ENCODE data around the gene CABLES2. TPM values are rescaled to one million over a fixed set of nuclear protein-coding genes. Genes with fewer than 3 reads are reported as not detected.

The CABLES2 gene
- total RNA-seq, 4 donors from 2014 or later, result 2.0 to 6.9 (median 4.1) TPM

DNA sequence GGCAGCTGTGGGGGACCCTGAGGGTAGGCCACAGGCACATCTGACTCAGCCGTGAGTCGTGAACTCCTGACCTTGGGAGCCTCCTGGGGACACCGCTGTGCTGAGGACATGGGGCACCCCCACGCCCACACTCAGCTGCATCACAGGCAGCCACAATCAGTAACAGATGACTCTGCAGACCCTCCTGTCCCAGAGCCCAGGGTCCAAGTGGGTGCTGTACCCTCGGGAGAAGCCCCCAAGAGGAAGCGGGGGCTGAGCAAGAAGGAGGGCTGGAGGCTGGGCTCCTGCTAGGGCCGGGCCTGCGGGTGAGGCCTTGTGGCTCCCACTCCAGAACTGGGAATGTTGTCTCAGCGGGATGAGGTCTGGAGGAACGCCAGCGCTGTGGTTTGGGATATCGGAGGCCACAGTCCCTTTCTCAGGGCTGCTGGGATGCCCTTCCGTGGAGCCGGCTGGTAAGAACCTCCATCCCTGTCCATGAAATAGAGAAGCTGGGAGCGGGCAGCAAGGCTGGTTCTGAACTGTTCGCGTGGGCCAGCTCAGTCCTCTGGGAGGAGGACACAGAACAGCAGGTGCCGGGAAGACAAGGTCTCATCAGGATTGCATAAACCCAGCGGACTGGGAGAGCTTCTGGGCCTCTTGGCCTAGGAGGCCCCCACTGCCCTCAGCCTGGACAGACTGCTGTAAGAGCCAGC is 36.8 kb downstream of the CABLES2 start:
- intact Hi-C loops (cut with DNase I), result no loop called here
- TF ChIP-seq POLR2AphosphoS5 (IDR thresholded peaks at IDR 0.05), result peak in 1 of 2 donors; percentile 27
- TF ChIP-seq EP300 (IDR thresholded peaks at IDR 0.05), result no peak
- Histone ChIP-seq H3K4me3 (no peak overlapping the region), H3K36me3 (no peaks in the 10 kb centered on the region), H3K27ac (replicated peaks in 1 of 4) (peak overlapping the region; percentile 93 to 97 (median 94)), H3K27me3 (no peaks in the 10 kb centered on the region), H3K9me3 (no peaks in the 10 kb centered on the region), H3K4me1 (peaks cover 61 to 92% (median 90%) of the 10 kb centered on the region in 4 donors)
- WGBS, result 80% methylated on average over 12 of the region's 19 CpGs
- no peak for DNase-seq (ENCODE audit: extremely low spot score)

GRCh38 chr20:62369815-62370114 is 37.3 kb downstream of the CABLES2 start:
- H3K4me1 ChIP-seq, result peaks cover 64 to 92% (median 90%) of the 10 kb centered on the region in 4 donors
- H3K9me3 ChIP-seq, result no peaks in the 10 kb centered on the region
- intact Hi-C loops (cut with DNase I), result no loop called here
- no peaks in the 10 kb centered on the region for H3K36me3 ChIP-seq
- no peak for DNase-seq (ENCODE audit: extremely low spot score)
- H3K27me3 ChIP-seq, result no peaks in the 10 kb centered on the region
- TF ChIP-seq CTCF (IDR thresholded peaks at IDR 0.05), result no peak
- no peak for TF ChIP-seq EP300 (IDR thresholded peaks at IDR 0.05)
- TF ChIP-seq POLR2AphosphoS5 (IDR thresholded peaks at IDR 0.05), result no peak
- no peak for TF ChIP-seq POLR2A (IDR thresholded peaks at IDR 0.05; ENCODE audit: low read depth)
- 33% methylated on average over 2 of the region's 4 CpGs for WGBS
- peak overlapping the region; percentile 93 to 97 (median 94) for H3K27ac ChIP-seq (replicated peaks in 1 of 4)
- H3K4me3 ChIP-seq, result no peak overlapping the region

- peaks cover 65 to 92% (median 90%) of the 10 kb centered on the region in 4 donors for H3K4me1 ChIP-seq
- intact Hi-C loops (cut with DNase I), result no loop called here
- no peaks in the 10 kb centered on the region for H3K27me3 ChIP-seq
- H3K36me3 ChIP-seq, result no peaks in the 10 kb centered on the region
- no peaks in the 10 kb centered on the region for H3K9me3 ChIP-seq
- peak in 1 of 2 donors; percentile 63 for TF ChIP-seq POLR2AphosphoS5 (IDR thresholded peaks at IDR 0.05)
- TF ChIP-seq POLR2A (IDR thresholded peaks at IDR 0.05; ENCODE audit: low read depth), result no peak
- TF ChIP-seq EP300 (IDR thresholded peaks at IDR 0.05), result no peak
- peak; percentile 13 to 51 (median 19) for TF ChIP-seq CTCF (IDR thresholded peaks at IDR 0.05)
- no peak for DNase-seq (ENCODE audit: extremely low spot score)
- WGBS, result 21% methylated on average over 24 of the region's 28 CpGs
- peak overlapping the region; percentile 72 to 96 (median 88) for H3K4me3 ChIP-seq
- H3K27ac ChIP-seq (replicated peaks in 1 of 4), result peak overlapping the region; percentile 93 to 97 (median 94)
Measured at GRCh38 chr20:62368976-62369814, 37.9 kb downstream of the CABLES2 start.

GRCh38 chr20:62368392-62368975 is 38.6 kb downstream of the CABLES2 start:
- peaks cover 72 to 93% (median 91%) of the 10 kb centered on the region in 4 donors for H3K4me1 ChIP-seq
- H3K27me3 ChIP-seq, result no peaks in the 10 kb centered on the region
- H3K4me3 ChIP-seq, result peak overlapping the region; percentile 72 to 96 (median 88)
- TF ChIP-seq POLR2A (IDR thresholded peaks at IDR 0.05; ENCODE audit: low read depth), result no peak
- TF ChIP-seq POLR2AphosphoS5 (IDR thresholded peaks at IDR 0.05), result no peak
- TF ChIP-seq EP300 (IDR thresholded peaks at IDR 0.05), result no peak
- TF ChIP-seq CTCF (IDR thresholded peaks at IDR 0.05), result no peak
- intact Hi-C loops (cut with DNase I), result no loop called here
- no peak for DNase-seq (ENCODE audit: extremely low spot score)
- peak overlapping the region; percentile 93 to 97 (median 94) for H3K27ac ChIP-seq (replicated peaks in 1 of 4)
- H3K9me3 ChIP-seq, result no peaks in the 10 kb centered on the region
- WGBS, result 17% methylated on average over 9 of the region's 15 CpGs
- no peaks in the 10 kb centered on the region for H3K36me3 ChIP-seq
